WI38 (cell line): ENCODE results near the gene NFIA.

Source experiments
- H3K4me3 ChIP-seq: 2 replicates; pipeline ENCODE4 v1.5.1; 2011; ENCODE audit warnings: low read depth, mild to moderate bottlenecking, control low read depth, low read length
- CTCF ChIP-seq: IDR thresholded peaks from 2 replicates; pipeline ENCODE4 v1.5.1; 2012; ENCODE audit warnings: low read depth, mild to moderate bottlenecking, control low read depth, low read length

The NFIA gene

GRCh38 chr1:61162520-61163258 is 80.3 kb downstream of the NFIA start:
- H3K4me3 ChIP-seq, result no peak overlapping the region
- no peak for TF ChIP-seq CTCF

GRCh38 chr1:61163355-61163754 is 81.0 kb downstream of the NFIA start:
- H3K4me3 ChIP-seq, result no peak overlapping the region
- no peak for TF ChIP-seq CTCF

- no peak overlapping the region for H3K4me3 ChIP-seq
- no peak for TF ChIP-seq CTCF
Observed at GRCh38 chr1:61165402-61165801, 83.0 kb downstream of the NFIA start.

- no peak overlapping the region for H3K4me3 ChIP-seq
- TF ChIP-seq CTCF, result no peak
Observed at GRCh38 chr1:61167309-61167708, 84.9 kb downstream of the NFIA start.

- H3K4me3 ChIP-seq, result no peak overlapping the region
- no peak for TF ChIP-seq CTCF
Observed at GRCh38 chr1:61169045-61169444, 86.7 kb downstream of the NFIA start.

GRCh38 chr1:61169634-61170033 is 87.3 kb downstream of the NFIA start:
- no peak overlapping the region for H3K4me3 ChIP-seq
- TF ChIP-seq CTCF, result no peak

- no peak for TF ChIP-seq CTCF
- no peak overlapping the region for H3K4me3 ChIP-seq
Observed at GRCh38 chr1:61170328-61171238, 88.2 kb downstream of the NFIA start.
